HepG2 (cell line): ENCODE data around the gene DOCK1. TPM values are rescaled to one million over a fixed set of nuclear protein-coding genes. Genes with fewer than 3 reads are reported as not detected.

Experiments used
- BRD4 ChIP-seq: sonication (generic); formaldehyde crosslinking; IDR thresholded peaks from 2 replicates; pipeline ENCODE4 v1.4.0; 2020; ENCODE audit warnings: missing genetic modification reagents
- E2F2 ChIP-seq: sonication (generic); formaldehyde crosslinking; IDR thresholded peaks from 2 replicates; pipeline ENCODE4 v1.4.0; 2020; ENCODE audit warnings: missing genetic modification reagents, borderline replicate concordance
- EHMT2 ChIP-seq: fragments of 200-600 bp; sonication (generic); IDR thresholded peaks from 2 replicates; pipeline ENCODE4 v1.7.0; 2017; ENCODE audit warnings: antibody characterized with exemption, low read depth, low read length, borderline replicate concordance
- KDM3A ChIP-seq: IDR thresholded peaks from 2 replicates; pipeline ENCODE4 v1.6.1; 2018; ENCODE audit warnings: low read depth, missing compliant biosample characterization
- KDM5A ChIP-seq: fragments of 200-600 bp; sonication (generic); IDR thresholded peaks from 2 replicates; pipeline ENCODE4 v1.7.0; 2018; ENCODE audit warnings: antibody characterized with exemption, mild to moderate bottlenecking, low read length, borderline replicate concordance
- NR0B2 ChIP-seq: sonication (generic); formaldehyde crosslinking; IDR thresholded peaks from 2 replicates; pipeline ENCODE4 v1.4.0; 2020; ENCODE audit warnings: mild to moderate bottlenecking, missing genetic modification reagents
- SIN3A ChIP-seq: IDR thresholded peaks from 2 replicates; pipeline ENCODE4 v1.6.1; 2011; ENCODE audit warnings: low read depth, mild to moderate bottlenecking, control low read depth, low read length, borderline replicate concordance
- SRSF1 ChIP-seq: fragments of 200-400 bp; formaldehyde crosslinking; optimal IDR thresholded peaks from 2 replicates; pipeline ENCODE3; 2017; ENCODE audit warnings: mild to moderate bottlenecking, low read depth, low read length, moderate library complexity
- STAT5B ChIP-seq: sonication (generic); formaldehyde crosslinking; IDR thresholded peaks from 2 replicates; pipeline ENCODE4 v1.4.0; 2020; ENCODE audit warnings: missing genetic modification reagents
- TBX2 ChIP-seq: sonication (generic); formaldehyde crosslinking; IDR thresholded peaks from 2 replicates; pipeline ENCODE4 v1.5.0; 2020; ENCODE audit warnings: missing genetic modification reagents, mild to moderate bottlenecking, borderline replicate concordance
- THAP7 ChIP-seq: sonication (generic); formaldehyde crosslinking; IDR thresholded peaks from 2 replicates; pipeline ENCODE4 v1.8.1; 2023; ENCODE audit warnings: mild to moderate bottlenecking, missing genetic modification reagents
- ZNF24 ChIP-seq: fragments of 450-650 bp; IDR thresholded peaks from 2 replicates; pipeline ENCODE4 v1.6.1; 2017; ENCODE audit warnings: antibody characterized with exemption, mild to moderate bottlenecking
- ZNF619 ChIP-seq: sonication (generic); formaldehyde crosslinking; IDR thresholded peaks from 2 replicates; pipeline ENCODE4 v1.4.0; 2020; ENCODE audit warnings: mild to moderate bottlenecking, missing genetic modification reagents
- ZNF646 ChIP-seq: sonication (generic); formaldehyde crosslinking; IDR thresholded peaks from 2 replicates; pipeline ENCODE4 v1.9.0; 2021; ENCODE audit warnings: mild to moderate bottlenecking, missing genetic modification reagents
- ZNF703 ChIP-seq: sonication (generic); formaldehyde crosslinking; IDR thresholded peaks from 2 replicates; pipeline ENCODE4 v1.5.1; 2020; ENCODE audit warnings: missing genetic modification reagents, mild to moderate bottlenecking, moderate library complexity, borderline replicate concordance
- ZNF782 ChIP-seq: sonication (generic); formaldehyde crosslinking; IDR thresholded peaks from 2 replicates; pipeline ENCODE4 v1.4.0; 2020; ENCODE audit warnings: missing genetic modification reagents, mild to moderate bottlenecking, borderline replicate concordance
- polyA plus RNA-seq, 8 experiments: library from polyadenylated mRNA; depleted of rRNA in 3 of 8; stranded (reverse) in 7 of 8; unstranded in 1 of 8; fragments of >200 nt; fragmentation: Illumina TruSeq in 4 of 8; extraction: Trizol in 4 of 8; gene quantifications; 2 replicates each; pipeline versions ENCODE4 v1.2.1 to v1.2.3, GENCODE V29; 2011 to 2016; ENCODE audit warnings: low read depth in 4 of 8, missing spikeins in 1 of 8, mixed read lengths in 1 of 8; ENCODE audit not compliant: insufficient read depth in 1 of 8
- total RNA-seq, 5 experiments: library from RNA; depleted of rRNA; stranded (reverse); fragments of >200 nt; fragmentation: Illumina TruSeq; extraction: Trizol; gene quantifications; 2 replicates each; pipeline ENCODE4 v1.2.3, GENCODE V29; 2016; ENCODE audit warnings: low read depth in 1 of 5

Gene DOCK1
- total and polyA plus RNA-seq, 2 of the 13 experiments (the other 11 are each of a cell fraction or from before 2014, with no cell fraction given): 8.3 to 25.5 TPM

- TF ChIP-seq BRD4 (no peak), NR0B2 (CRISPR knock-in tag) (no peak), EHMT2 (no peak), ZNF646 (CRISPR knock-in tag) (no peak), E2F2 (CRISPR knock-in tag) (no peak), SIN3A (no peak), ZNF703 (CRISPR knock-in tag) (0 out of 2 replicates have a peak, but pooled peaks have one; percentile 35), THAP7 (CRISPR knock-in tag) (no peak), KDM3A (no peak), ZNF782 (CRISPR knock-in tag) (no peak; the same call in 1 of the 2 replicates), STAT5B (CRISPR knock-in tag) (no peak), ZNF24 (no peak), ZNF619 (CRISPR knock-in tag) (peak; percentile 48; the same call in 1 of the 2 replicates), SRSF1 (peak; percentile 47), TBX2 (peak; percentile 42; the same call in 1 of the 2 replicates), KDM5A (no peak)
Measured at GRCh38 chr10:126905776-126906703, 812 bp downstream of the DOCK1 start (continued).
